SIG-M5 (cell line): ENCODE measurements around the gene VAV1.
"Not testable (repeated sequence)": the region's sequence is repeated elsewhere in the genome, so short reads cannot be mapped to it uniquely, and the experiment has no call there.

ENCODE experiments used
- DNase-seq: peaks from one replicate; lab custom pipeline; 2025; lab: John Stamatoyannopoulos, UW

The VAV1 gene

DNA sequence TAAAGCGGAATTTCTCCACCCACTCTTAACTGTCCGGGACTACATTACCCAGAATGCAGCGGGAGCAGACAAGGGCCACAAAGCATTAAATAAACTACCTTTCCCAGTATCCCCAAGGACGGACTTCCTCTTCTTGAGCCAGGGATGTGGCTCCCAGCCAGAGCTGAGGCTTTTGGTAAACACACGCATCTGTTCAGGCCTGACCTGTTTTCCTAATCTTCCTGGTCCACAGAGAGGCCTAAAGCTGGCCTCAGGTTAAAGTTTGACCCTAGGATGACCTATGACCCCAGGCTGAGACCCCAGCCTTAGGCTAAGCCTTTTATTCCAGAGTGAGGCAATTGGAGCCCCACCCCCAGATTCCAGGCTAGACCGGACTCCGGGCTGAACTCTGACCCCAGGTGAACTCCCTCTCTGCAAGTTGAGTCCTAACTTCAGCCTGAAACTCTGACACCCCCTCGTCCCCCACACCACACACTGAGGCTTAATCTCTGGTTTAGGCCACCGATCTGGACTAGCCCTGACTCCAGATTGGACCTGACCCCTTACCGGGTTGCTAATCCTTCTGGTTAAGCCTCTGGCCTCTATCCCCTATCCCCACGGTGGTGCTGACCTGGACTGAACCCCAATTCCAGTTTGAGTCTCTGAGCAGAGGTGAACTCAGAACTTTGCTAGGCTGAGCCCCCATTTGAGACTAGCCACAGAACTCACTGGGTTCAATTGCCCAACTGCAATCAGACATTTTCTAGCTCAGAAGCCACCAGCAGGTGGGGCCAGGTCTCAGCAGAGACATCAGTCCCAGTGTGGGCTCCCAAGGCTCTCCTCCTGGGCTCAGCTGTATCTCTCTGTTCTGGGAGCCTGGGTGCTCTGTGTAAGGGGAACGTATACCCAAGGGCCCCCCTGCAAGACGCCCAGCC is 34.4 kb upstream of the VAV1 start:
- DNase-seq: peak; percentile 44

DNA sequence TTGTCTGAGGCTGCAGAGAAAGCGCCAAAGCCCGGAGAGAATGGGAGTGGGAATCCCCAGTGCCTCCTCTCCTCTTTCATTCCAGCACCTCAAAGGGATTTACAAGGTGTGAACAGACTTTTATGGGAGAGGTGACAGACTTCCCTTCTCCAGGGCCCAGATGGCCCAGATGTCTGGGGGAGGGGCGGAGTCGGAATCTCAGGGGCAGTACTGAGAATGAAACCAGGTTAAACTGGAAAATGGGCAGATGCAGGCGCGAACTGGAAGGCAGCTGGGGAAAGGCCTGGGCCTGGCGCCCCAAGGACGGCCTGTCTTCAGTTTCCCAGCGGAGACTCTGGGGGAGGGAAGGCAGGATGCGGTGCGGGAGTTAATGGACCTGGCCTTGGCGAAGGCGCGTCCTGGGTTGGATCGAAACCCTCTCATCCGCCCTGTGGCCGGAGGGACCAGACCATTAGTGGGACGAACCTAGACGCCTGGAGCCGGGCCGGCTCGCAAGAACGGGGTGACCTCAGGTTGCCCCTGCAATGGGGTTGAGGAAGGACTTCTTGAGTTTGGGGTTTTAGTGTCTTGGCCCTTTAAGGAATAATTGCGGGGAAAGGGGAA is 33.6 kb upstream of the VAV1 start:
- no peak for DNase-seq

DNA sequence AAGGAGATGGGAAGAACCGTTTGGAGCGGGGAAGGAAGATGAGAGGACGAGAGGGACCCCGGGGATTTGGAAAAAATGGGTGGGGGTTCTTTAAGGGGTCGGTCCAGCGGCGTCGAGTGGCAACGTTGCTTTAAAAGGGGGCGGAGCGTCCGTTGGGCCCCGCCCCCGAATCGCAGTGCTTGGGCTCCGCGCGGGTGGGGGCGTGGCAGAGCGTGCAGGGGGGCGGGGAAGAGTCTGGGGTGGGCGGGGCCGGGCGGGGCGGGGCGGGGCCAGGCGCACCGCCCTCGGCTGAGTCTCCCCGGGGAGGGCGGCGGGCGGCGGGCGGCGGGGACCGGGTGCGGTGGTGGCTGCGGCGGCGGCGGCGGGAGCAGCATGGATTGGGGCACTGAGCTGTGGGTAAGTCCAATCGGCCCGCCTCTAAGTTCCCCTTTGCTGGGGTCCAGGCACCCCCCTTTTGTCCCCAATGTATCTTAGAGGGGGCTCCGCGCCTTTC is 33.1 kb upstream of the VAV1 start, which contains the start of gene TRIP10:
Gene TRIP10, plus strand, starts transcription at position 291 of the 493 bp plus-strand sequence. Its CDS starts 82 bp downstream, at position 373.
- no peak for DNase-seq

DNA sequence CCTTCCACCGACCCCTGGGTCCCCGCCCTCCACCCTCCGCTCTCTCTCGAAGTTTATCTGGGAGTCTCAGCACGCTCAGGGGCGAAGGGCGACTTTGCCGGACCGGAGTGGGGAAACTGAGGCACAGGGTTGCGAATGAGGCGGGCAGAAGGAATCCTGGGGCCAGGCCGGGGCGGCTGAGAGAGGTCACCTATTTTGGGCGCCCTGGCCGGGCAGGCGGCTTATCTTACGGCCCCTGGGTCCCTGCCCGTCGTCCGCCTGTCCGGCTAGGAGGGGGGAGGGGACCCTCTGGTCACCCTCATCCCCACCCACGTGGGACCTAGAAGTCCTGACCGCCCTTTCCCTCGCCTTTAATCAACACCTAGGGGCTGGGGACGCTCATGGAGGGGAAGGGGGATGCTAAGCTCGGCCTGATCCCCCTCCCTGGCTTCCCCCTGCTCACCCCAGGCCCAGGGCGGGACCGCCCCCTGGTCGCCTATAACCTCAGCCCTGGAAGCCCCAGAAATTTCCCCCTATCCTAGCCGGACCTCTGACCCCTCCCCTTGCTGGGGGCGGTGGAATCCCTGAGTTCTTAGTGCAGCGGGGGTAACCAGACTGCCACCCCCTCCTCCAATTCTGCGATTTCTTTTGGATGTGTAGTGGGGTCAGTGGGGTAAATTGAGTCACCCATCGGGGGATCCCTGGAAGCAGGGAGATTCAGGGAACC is 32.5 kb upstream of the VAV1 start:
- no peak for DNase-seq

DNA sequence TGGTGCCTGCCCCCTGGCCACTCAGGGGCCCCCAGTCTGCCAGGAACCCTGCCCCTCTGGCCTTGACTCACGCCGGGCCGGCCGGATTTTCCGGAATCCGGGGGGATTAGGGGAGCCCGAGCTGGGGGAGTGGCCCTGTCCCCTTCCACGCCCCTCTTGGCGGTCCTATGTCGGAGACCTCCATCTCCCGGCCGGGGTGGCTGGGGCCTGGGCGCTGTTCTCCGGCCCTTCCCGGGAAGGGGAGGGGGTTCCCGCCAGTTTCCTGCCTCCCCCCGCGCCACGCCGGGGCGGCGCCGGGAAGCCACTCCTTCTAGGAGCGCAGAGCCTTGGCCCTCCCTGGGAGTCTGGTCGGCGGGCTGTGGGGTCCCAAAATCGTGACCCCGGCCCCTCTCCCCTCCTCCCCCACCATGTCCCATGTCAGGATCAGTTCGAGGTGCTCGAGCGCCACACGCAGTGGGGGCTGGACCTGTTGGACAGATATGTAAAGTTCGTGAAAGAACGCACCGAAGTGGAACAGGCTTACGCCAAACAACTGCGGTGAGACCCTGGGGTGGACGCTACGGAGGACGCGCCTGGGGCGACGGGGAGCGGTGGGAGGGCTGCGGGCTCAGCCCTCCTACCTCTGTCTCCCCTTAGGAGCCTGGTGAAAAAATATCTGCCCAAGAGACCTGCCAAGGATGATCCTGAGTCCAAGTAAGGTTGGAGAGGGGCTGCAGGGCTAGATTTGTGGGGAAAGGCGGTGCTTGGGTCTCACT is 31.7 kb upstream of the VAV1 start:
- DNase-seq: no peak

DNA sequence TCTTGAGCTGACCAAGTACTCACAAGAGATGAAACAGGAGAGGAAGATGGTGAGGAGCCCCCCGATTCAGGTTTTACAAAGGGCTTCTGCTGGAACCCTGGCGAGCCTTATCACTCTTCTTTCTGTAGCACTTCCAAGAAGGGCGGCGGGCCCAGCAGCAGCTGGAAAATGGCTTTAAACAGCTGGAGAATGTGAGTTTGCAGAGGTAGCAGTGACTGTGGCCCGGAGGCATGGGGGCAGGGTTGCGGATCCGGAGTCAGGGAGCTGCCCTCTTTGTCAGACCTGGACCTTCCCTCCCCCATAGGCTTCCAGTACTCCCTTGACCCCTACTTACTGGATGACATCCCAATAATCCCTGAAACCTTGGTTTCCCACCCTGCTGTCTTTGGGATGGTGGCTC is 29.4 kb upstream of the VAV1 start:
- no peak for DNase-seq

DNA sequence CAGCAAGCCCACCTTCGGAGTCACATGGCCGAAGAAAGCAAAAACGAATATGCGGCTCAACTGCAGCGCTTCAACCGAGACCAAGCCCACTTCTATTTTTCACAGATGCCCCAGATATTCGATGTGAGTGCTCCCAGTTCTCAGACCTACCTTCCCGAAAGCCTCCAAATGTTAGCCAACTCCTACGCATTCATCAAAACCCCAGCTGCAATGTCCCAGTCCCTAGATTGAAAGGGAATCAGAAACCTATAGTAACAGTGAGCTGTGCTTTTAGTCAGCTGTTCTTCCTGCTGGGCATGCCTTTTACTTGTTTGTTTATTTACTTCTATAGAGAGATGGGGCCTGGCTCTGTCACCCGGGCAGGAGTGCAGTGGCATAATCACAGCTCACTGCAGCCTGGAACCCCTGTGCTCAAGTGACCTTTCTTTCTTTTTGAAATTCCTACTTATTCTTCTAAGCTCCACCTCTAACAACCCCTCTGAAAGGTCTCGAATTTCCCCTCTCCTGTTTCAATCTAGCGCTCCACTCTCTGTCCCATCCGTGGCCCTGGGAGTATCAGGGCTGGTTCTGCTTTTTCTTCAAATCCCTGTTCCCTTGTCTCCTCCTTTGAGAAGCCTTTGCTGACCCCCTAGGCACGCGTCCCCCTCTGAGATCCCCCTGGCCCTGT is 28.7 kb upstream of the VAV1 start:
- DNase-seq: no peak

DNA sequence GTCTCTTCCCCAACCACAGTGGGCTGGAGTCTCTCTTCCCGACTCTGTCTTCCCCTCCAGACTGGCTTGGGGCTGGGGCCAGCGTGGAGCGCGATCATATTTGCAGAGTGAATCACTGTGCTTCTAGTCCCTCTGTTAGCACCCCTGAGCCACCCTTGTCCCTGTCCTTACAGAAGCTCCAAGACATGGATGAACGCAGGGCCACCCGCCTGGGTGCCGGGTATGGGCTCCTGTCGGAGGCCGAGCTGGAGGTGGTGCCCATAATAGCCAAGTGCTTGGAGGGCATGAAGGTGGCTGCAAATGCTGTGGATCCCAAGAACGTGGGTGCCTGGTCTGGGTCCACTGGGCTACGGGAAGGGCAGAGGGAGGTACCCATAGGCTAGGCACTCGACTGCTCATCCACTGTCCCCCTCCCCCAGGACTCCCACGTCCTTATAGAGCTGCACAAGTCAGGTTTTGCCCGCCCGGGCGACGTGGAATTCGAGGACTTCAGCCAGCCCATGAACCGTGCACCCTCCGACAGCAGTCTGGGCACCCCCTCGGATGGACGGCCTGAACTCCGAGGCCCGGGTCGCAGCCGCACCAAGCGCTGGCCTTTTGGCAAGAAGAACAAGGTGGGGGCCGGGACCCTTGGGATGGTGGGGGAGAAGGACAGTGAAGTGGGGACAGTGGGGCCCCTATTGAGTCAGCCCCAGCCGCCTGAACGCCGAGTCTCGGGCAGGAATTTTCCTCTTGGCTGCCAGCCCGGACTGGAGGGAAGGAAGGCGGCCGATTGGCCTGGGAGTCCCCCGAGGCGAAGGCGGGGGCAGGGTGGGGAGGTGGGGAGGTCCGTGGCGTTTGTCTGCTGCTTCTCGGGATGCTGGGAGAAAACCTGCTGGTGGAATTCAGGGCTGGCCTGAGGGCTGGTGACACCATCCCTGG is 27.9 kb upstream of the VAV1 start:
- no peak for DNase-seq

DNA sequence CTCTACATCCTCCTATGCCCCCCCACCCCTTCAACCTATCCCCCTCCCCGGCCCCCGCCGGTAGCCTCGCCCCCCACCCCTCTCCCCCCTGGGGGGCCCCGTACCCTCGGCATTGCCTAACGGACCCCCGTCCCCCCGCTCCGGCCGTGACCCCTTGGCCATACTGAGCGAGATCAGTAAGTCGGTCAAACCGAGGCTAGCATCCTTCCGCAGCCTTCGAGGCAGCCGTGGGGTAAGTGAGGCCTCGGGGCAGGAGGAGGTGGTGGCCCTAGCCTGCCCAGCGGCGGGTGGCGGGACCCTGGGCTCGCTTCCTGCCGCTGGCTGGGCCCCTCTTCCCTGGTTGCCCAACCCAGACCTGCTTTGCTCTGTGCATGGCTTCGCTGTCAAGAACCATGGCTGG is 26.5 kb upstream of the VAV1 start:
- no peak for DNase-seq

DNA sequence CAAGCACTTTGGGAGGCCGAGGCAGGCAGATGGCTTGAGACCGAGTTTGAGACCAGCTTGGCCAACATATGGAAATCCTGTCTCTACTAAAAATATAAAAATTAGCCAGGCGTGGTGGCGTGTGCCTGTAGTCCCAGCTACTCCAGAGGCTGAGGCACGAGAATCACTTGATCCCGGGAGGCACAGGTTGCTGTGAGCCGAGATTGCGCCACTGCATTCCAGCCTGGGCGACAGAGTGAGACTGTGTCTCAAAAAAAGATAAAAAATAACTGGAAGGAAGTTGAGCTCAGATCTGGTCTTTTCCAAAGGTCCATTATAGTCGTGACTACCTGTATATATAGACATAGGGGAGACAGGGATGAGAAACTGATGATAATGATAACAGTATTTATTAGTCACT is 24.0 kb upstream of the VAV1 start:
- not testable (repeated sequence) for DNase-seq

DNA sequence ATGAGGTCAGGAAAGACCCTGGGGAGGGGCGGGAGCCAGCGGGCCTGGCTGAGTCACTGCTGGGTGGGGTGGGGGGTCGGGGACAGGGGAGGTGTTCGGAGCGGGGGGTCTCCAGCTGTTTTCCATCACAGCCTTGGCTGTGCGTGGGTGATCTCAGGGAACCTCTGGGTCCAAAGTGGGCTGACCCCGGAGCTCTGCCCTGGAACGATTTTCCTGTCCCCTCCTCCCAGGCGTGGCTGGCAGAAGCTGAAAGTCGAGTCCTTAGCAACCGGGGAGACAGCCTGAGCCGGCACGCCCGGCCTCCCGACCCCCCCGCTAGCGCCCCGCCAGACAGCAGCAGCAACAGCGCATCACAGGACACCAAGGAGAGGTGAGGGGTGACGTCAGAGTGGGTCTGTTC is 22.4 kb upstream of the VAV1 start:
- no peak for DNase-seq

DNA sequence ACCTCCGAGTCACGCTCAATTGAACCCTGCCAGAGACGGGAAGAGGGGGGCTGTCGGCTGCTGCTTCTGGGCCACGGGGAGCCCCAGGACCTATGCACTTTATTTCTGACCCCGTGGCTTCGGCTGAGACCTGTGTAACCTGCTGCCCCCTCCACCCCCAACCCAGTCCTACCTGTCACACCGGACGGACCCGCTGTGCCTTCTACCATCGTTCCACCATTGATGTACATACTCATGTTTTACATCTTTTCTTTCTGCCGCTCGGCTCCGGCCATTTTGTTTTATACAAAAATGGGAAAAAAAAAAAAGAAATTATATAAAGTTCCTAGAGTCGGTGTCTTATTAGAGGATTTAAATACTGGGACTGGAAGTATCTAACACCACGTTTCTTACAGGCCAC is 21.3 kb upstream of the VAV1 start:
- no peak for DNase-seq

DNA sequence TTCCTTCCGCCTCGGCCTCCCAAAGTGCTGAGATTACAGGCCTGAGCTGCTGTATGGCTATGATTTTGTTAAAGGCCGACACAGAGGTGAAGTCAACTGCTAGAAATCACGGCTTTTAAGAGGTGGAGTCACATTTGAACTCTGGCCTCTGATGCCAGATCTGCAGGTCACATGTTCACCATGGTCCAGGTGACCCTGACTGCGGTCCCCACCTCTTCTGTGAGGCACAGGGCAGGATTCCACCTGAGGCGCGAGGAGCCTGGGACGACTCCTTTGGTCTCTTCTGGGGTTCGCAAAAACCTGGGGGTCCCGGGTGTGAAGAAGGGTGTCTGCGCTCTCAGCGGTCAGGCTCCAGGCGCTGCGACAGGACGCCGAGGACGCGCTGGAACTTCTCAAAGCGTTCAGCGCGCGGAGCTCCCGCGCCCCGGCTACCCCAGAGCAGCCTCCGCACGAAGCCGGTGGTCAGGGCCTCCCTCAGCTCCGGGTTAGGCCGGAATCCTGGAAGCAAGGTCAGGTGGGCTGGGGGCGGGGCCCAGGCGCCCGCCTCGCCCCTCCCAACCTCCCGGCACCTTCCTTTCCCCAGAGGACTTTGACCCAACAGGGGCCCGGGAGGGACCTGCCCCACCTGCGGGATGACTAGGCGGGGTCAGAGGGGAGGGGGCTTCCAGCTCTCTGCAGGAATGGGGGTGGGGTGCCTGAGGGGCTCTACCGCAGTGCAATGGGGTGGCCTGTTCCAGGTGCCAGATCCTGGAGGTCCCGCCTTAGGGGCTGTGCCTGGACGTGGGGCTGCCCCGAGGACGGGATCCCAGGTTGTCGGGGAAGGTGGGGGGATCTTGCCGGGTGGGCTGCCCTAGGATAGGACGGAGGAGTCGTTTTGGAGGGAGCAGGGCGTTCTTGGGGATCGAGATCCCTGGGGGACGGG is 20.0 kb upstream of the VAV1 start:
- DNase-seq: no peak

DNA sequence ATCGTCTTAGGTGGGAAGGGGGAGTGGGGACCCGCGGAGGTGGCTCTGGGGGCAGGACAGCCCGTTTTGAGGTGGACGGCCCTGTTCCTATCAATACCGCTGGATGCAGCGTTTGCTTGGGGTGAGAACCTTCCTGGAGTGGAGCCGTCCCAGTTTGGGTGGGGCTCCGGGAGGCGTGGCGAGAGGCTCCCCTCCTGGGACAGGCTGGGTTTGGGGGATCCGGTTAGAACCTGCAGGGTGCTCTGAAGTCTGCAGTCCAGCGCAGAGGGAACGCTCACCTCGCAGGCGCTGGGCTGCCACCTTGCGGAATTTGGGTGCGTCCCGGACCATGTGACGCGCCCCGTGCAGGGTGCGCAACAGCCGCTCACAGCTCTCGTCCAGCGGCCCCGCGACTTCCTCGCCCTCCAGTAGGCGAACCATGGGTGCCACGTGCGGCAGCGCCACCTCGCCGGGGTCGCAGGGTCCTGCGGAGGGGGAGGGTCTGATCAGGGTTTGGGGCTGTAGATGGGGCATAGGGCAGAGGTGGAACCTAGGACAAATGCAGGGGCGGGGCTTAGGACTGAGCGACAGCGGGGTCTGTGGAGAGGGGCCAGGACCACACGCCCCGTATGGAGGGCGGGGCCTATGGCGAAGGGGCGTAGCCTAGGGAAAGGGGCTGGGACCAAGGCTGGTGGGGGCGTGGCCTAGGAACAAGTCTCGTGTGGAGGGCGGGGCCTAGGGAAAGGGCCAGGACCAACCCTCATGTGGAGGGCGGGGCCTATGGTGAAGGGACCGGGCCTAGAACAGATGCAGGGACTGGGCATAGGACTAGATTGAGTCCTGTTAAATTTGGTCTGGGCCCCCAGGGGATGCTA is 19.1 kb upstream of the VAV1 start:
- peak; percentile 42 for DNase-seq

DNA sequence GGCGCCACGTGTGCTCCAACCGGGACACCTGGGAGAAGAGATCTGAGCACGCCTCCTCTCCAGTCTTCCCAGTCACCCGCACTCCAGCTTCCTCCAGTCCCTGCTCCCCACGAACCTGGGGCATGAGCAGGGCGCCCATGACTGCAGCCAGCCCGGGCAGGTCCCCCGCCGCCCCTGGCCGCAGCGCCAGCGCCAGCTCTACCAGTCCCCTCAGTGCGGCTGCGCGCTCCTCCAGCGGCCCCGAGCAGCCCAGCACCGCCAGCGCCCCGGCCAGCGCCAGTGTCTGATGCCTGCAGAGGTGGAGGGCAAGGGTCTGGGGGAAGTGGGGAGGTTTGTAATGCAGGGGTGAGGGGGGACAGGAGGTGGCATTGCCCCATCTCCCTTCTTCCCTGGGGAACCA is 18.4 kb upstream of the VAV1 start:
- no peak for DNase-seq

DNA sequence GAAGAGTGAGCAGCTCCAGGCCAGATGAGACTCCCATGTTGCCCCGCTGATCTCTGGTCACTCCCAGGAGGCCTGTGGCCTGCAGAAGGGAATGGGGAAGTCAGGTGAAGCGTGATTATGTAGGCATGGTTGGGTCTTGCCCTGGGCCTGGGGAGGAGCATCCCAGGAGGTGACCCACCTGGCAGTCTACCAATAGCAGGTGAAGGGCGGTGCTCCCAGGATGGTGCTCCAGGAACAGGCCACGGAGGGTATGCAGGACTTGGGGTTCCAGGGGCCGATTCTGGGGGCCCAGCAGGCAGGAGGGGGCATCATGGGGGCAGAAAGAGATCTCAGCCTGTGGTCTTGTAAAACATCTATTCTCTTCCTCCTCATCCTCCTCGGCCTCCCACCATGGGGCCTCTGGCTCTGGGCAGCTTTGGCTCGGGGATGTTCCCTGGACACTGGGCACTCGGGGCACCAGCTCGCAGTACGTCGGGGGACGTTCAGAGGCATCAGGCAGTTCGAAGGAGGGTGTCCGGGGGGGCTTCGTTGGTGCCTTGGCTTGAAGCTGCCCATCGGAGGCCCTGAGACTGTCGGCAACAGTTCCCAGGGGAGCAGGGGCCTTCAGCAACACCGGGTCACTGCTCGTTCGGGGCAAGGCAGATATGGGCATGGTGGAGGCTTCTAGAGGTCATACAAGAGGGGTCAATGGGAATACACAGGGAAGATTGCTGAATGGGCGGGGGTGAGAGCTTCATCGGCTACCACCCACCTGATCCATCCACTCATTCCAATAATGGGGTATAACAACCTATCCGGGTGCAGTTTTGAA is 17.6 kb upstream of the VAV1 start:
- no peak for DNase-seq

DNA sequence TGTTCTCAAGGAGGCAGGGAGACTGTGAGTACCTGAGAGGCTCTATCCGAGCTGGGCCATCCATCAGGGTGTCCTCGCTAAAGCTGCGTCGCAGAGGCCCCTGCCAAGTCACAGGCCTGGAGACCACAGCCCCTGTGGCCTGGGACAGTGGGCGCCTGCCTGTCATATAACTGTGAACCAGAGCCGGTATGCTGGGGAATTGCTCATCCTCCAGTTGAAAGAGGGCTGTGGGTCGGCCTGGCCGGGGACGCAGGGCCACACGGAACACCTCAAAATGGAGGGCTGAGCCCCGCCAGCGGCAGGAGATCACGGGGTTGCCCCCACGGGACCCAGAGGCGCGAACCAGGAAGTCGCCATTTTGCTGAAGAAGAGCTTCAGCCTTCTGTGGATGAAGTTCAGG is 11.9 kb upstream of the VAV1 start:
- no peak for DNase-seq
